HG03432 (cell line): Measurements from ENCODE around the gene STK38.
"Not testable (repeated sequence)": the region's sequence is repeated elsewhere in the genome, so short reads cannot be mapped to it uniquely, and the experiment has no call there.

Experiments
- ATAC-seq: cut with Tn5 transposase; IDR thresholded peaks from one replicate; pipeline ENCODE4 v1.9.1; 2021; ENCODE audit warnings: mild to moderate bottlenecking, moderate library complexity; ENCODE audit not compliant: unreplicated experiment

STK38 gene

DNA sequence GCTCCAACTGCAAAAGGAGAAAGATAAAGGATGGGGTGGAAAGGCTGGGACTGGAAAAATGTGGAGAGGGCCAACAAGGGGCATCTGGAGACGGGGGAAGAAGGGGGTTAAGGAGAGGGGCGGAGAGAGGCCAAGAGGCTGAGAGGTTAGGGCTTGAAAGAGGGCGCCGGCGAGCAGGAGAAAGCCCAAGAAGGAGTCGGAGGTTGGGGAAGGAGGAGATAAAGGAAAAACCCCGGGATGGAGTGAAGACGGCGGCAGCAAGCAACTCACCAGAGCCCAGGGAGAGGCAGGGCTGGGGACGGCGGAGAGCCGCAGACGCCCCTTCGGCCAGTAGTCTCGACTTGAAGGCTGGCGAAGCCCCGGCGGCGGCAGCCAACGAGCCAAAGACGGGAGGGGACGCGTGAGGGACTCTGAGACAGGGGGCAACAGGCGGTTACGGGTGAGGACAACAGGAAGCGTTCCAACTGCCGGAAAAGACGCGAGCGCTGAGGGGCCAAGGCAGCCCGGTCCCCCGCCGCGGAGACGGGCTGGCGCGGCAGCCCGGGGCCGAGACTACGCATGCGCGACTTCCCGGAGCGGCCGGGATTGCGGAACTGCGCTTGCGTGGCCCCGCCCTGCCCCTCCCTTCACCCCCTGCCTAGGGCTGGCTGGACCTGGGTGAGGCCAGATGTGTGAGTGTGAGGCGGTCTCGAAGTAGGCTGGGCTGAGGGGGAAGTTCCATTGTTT, at the start of gene STK38:
Gene STK38, minus strand, starts transcription at position 560 of the 726 bp plus-strand sequence. CDS start 7,277 bp downstream, outside the sequence.
- ATAC-seq = peak; percentile 80

- no peak for ATAC-seq
Measured at GRCh38 chr6:36596356-36596755, 49.1 kb upstream of the STK38 start.

GRCh38 chr6:36594816-36595643, 47.8 kb upstream of the STK38 start:
- no peak for ATAC-seq

DNA sequence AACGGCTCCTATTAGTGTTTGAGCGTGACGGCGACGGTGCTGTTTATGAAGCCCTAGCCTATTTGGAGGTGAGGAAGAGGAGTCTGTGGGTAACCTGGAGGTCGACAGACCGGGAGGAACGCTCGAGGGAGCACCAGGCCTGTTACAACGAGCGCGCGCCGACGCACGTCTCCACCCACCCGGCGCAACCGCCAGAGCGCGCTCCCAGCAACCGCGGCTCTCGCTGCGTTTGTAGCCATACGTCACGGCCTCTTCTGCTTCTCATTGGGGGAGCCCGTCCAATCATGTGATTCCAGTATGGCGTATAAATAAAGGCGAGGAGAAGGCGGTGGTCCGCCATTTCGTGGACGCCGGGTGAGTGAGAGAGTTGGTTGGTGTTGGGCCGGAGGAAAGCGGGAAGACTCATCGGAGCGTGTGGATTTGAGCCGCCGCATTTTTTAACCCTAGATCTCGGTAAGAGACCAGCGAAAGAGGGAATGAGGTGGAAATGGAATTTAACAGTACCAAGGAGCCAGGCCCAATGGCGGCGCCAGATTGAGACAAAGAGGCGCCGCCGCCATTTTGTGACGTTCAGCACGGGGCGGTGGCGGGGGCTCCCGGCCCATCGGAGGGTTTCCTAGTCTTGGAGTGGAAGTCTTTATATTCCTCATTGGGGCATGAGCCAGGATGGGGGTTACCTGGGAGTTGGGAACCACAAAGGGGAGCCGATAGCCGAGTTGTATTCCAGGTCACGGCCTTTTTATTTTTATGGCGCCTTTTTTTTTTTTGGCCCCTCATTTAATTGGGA, 46.9 kb upstream of the STK38 start, which contains the start of gene SRSF3:
Gene SRSF3, plus strand, starts transcription at position 334 of the 787 bp plus-strand sequence. CDS start 2,401 bp downstream, outside the sequence.
- peak; percentile 89 for ATAC-seq

DNA sequence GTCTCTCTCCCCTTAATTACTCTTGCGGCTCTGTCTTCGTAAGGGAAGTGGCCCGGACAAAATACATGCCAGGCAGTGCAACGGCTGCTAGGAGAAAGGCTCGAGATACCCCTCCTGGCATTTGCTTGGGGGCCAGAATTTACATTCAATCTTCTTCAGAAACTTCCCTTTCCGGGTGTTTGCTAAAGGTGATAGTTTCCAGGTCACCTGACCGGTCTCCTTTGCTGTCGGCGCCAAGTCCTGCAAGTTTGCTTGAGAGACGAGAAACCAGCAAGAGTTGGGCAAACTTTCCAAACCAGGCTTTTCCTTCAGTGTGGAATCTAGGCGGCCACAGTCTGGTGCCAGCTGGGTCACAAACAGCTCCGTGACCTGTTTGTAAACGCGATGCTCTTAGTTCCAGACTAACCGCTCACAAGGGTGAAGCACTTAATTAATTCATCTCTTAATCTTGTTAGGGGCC, 46.3 kb upstream of the STK38 start:
- ATAC-seq = peak; percentile 23

GRCh38 chr6:36592221-36592655, 45.0 kb upstream of the STK38 start:
- ATAC-seq = peak; percentile 46

GRCh38 chr6:36590237-36590636, 43.0 kb upstream of the STK38 start:
- ATAC-seq = no peak

- not testable (repeated sequence) for ATAC-seq
Measured at GRCh38 chr6:36589025-36589400, 41.7 kb upstream of the STK38 start.

DNA sequence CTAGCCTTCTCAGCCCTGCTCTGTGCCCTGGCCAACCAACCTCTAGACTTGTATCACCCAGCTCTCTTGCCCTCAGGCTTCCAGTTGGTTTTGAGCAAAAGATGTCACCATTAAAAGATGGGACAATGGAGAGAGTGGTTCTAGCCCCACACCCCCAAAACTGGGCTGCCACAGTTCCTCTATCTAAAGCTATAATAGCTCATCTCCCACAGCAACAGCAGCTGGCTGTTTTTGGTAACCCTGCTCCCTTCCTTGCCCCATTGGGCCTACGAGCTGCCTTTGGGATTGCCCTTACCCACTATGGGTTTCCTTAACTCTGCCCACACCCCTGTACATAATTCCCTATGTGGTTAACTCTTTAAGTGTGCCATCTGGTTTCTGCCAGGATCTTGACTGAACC, 39.3 kb upstream of the STK38 start:
- no peak for ATAC-seq

GRCh38 chr6:36581716-36582115, 34.4 kb upstream of the STK38 start:
- ATAC-seq = no peak

DNA sequence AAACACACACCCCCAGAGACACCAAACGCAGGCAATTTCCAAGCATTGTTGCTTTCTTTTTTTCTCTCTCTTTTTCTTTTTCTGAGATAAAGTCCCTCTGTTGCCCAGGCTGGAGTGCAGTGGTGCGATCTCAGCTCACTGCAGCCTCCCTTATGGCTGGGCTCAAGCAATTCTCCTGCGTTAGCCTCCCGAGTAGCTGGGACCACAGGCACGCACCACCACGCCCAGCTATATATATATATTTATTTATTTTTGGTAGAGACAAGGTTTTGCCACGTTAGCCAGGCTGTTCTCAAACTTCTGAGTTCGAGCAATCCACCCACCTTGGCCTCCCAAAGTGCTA, 32.9 kb upstream of the STK38 start:
- ATAC-seq = no peak

- ATAC-seq = no peak
Measured at GRCh38 chr6:36578431-36578830, 31.2 kb upstream of the STK38 start.

GRCh38 chr6:36578030-36578429, 30.8 kb upstream of the STK38 start:
- no peak for ATAC-seq

DNA sequence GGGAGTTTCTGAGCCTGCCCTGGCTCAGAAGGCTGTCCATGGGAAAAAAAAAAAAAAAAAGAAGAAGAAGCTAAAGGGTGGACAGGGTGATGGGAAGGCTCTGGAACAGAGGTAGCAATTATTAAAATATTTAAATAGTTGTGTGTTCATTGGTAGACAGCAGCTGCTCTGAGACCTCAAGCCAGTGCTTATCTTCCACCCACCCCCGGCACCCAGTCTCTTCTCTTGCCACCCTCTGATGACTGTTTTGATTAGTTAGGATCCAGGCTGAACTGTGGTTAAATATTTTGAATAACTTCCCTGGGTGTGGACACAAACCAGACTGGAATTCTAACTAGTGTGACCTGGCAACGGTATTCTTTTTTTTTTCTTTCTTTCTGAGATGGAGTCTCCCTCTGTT, 30.0 kb upstream of the STK38 start:
- no peak for ATAC-seq

GRCh38 chr6:36576578-36576977, 29.3 kb upstream of the STK38 start:
- ATAC-seq = no peak

DNA sequence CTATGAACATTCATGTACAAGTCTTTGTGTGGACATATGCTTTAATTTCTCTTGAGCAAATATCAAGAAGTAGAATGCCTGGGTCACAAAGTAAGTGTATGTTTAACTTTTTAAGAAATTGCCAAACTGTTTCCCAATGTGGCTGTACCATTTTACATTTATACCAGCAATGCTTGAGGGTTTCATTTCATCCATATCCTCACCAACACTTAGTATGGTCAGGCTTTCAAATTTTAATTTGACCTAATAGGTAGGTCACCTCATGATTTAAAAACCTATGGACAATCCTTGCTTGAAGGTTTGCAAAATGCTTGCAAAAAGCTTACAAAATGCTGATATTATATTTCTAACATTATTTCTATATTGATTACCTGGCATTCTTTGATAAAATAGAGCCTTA, 27.4 kb upstream of the STK38 start:
- no peak for ATAC-seq

- ATAC-seq = not testable (repeated sequence)
Measured at GRCh38 chr6:36572353-36573311, 25.4 kb upstream of the STK38 start.

- ATAC-seq = no peak
Measured at GRCh38 chr6:36571122-36572043, 24.1 kb upstream of the STK38 start.

DNA sequence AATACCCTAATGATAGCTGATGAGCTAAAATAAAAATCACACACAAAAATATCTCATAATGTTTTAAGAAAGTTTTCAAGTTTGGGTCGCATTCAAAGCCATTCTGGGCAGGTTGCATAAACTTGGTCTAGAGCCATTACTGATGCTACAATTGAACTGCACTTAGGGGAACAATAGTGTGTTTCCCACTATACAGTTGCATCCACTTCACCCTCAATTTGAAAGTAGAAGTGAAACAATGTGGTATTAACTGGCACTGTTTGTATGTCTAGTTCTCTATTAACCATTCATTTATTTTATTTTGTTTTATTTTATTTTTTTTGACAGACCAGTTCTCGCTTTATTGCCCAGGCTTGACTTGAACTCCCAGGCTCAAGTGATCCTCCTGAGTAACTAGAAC, 23.0 kb upstream of the STK38 start:
- ATAC-seq = no peak
